ENCODE measurements around the gene FHIT.

- TF ChIP-seq EZH2 (IDR thresholded peaks at IDR 0.05; ENCODE audit: borderline replicate concordance), result no peak
- no peak for TF ChIP-seq CTCF (IDR thresholded peaks at IDR 0.05; ENCODE audit: poor library complexity)
- no peak for TF ChIP-seq EZH2phosphoT487 (IDR thresholded peaks at IDR 0.05; ENCODE audit: low read depth, severe bottlenecking, unreplicated experiment)
Observed at GRCh38 chr3:61247191-61247590, 4.1 kb downstream of the FHIT start.

Data from hepatocyte (in vitro differentiated cells).